HS-27A (cell line): ENCODE results near the gene STXBP6.
A peak's percentile ranks its signal among the peaks of the same experiment; 100 is the strongest.

Experiments
- DNase-seq: peaks from one replicate; pipeline ENCODE4 v3.0.0-alpha.2; 2012; ENCODE audit warnings: low read depth, missing footprints

STXBP6 gene

GRCh38 chr14:24887623-24888304 lies 162.2 kb downstream of the STXBP6 start:
- DNase-seq = no peak

DNA sequence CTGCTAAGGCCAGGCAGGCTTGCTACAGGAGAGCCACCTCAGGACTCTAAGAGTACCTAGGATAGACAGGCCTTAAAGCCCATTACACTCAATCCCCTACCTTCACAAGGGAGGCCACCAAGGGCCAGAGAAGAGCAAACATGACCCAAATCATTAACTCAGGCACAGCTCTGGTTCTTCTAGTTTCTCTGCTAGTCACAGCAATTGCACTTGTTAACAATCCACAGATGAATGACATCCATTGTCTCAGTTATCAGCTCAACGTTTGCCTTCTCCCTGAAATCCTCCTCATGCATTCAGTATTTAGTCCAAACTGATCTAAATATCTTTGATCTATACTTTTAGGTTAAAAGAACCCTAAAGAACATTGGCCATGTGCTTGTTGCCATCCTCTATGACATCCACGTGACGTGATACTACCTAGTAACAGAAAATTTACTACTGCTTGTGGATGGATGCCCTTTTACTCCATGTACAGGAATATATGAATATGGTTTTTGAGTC lies 164.5 kb downstream of the STXBP6 start:
- DNase-seq = no peak

DNA sequence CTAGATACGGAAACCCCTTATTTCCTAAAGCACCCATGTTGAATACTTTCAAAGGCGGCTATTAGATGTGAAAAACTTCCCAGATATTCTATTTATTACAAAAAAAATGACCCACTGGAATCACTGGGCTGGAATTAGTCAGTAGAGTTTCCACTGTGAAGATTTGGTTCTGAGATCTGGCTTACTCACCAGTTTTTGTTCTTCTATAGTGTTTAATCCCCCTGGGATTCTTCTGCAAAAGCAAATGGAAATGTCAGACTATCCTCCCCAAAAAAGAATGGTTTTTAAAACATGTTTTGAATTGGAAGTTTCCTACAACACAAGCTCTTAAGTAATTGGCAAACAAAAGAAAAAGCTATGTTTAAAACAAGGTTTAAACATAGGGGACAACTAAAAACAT lies 166.4 kb downstream of the STXBP6 start:
- DNase-seq = no peak

DNA sequence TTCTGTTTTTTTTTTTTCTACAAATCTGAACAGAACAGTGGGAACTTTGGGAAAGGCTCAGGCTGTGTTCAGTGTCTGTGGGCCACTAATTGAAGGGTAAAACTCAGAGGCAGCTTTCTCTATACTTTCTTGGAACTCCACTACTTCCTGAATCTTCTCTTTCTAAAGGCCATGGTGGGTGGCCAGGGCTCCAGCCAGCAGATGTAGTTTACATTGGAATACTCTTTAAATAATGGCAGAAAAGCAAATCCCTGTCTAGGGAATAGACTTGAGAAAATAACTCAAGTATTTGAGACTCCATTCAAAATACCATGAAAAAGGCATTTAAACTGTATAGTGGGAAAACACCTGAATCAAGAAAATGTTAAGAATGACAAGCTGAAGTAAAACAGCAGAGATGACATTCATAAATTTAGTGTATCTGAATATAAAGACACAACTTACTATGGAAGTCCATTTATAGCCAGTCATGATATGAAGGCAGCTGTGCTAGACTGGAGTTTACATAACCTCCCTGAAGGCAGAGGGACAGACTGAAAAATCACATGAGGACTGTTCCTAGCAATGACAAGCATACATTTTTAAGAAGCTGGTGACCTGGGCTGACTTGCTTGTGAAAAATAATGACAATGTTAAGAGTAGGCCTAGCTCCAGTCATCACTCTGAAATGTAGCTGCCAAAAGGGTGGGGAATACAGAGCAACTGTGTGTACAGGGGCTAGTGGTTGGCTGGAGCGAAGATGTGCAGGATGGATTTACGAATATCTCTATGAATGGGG lies 168.6 kb downstream of the STXBP6 start:
- no peak for DNase-seq

GRCh38 chr14:24880689-24881088 lies 169.3 kb downstream of the STXBP6 start:
- no peak for DNase-seq

DNA sequence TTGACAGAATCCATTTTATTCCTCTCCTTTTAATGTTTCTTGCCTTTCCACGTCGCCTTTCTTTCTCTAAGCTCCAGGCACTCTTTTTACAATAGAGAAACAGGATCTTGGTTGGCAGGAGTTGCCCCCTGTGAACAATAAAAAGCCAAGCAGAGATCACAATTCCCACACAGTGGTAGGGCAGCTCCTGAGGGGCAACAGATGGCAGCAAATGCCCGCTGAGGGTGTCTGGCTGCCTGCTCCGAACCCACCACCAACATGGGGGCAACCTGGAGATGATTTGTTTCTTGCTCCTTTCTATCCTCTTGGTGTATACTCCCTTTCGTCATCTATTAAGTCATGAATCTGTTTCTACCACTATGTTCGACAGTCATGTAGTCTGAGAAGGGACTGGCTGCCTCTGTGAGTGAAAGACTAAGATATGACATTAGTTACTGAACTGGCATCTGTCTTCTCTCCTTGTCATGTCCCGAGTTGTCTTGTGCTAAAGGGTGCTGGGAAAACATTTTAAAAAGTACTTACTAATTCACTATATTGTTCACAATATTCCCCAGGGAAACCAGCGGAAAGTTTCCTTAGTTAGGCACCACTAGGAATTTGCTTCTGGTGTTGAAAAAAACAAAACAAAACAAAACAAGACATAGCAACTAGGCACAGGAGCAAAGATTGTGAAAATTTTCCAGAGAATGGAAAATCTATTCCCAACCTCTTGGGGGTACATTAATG lies 170.1 kb downstream of the STXBP6 start:
- DNase-seq = no peak

DNA sequence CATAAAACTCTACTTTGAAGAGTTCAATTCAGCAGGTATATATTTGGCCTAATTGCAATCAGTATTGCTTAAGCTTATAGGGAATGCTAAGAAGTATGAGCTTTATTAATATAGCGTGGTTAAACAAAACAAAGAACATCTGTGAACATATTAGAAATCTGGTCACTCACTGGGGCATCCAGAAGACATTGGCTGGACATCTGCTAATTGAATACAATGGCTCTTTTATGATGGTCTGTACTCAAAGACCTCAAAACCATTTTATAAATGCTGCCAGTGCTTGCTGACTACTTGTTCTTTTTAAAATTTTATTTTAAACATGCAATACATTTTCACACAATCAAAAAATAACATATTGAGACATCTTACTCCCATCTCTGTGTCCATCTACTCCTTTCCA lies 173.0 kb downstream of the STXBP6 start:
- DNase-seq = no peak

DNA sequence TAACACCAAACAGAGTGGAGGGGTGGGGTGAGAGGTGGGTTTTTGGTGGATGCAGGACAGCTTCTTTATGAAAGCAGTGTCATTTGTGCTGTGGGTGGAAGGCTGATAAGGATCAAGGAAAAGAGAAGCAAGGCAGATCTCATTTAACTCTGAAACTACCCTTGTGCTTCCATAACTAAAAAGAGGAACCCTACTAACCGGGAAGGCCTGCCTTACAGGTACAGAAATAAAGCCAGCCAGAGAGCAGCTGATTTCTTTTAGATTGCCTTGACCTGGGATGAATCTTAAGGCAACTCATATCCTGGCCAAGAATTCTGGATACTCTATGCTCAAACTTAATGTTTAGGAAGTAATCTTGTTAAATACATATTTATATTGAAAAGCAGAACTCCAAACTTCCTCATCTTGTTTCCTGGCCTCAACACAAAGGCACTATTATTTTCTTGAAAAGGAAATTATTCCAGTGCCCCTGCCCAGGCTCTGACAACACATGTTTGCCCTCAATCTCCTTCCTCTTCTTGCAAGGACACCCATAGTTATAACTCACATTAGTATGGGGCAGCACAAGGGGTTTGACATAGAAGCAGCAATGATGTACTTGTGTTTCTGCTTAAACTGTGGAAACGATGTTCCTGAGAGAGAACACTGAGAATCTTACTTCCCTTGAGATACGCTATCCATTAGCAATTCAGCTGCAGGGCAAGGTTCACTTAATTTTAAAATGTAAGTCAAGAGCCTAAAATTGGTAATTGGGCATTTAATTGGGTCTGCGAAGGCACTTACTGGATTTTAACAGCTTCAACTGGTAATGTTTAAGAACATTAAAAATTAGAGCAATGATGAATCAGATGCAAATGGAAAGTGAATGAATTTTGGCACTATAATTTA lies 173.7 kb downstream of the STXBP6 start:
- DNase-seq = no peak

- no peak for DNase-seq
These were observed 174.6 kb downstream of the STXBP6 start for GRCh38 chr14:24875203-24875838.

- DNase-seq = no peak
These were observed 175.3 kb downstream of the STXBP6 start for GRCh38 chr14:24874514-24875202.

GRCh38 chr14:24873551-24873950 lies 176.4 kb downstream of the STXBP6 start:
- DNase-seq = no peak

DNA sequence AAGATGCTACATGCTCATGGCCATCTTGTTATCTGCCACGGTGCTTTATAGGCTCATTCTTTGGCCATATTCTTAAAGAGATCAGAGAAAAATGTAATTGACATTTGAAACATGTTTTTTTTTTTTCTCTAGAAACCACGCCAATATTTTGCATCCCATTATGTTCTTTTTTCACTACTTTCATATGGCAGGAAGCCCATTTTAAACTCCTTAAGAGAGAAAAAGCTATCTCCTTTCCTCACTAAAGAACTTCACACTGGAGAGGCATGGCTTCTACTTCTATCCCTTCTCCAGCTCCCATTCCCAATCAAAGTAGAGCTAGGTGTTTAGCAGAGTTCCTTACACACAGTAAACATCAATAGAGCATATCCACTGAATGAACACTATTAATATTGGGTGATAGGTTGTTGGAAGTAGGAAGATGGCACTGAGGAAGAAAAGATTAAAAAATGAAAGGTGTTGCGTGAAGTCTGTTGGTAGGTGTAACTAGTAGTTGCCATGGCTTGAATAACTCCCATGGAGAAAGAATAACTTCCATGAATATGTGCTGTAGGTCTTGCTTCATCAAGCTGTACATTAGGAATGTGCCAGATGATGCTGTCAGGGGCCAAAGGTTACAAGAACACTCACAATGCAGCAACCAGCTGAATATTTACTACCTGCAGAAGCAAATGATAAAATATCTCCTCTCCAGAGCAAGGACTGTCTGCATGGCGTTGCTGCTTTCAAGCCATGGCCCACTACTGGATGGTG lies 178.8 kb downstream of the STXBP6 start:
- no peak for DNase-seq

GRCh38 chr14:24868389-24868788 lies 181.6 kb downstream of the STXBP6 start:
- DNase-seq = no peak

- DNase-seq = no peak
These were observed 183.8 kb downstream of the STXBP6 start for GRCh38 chr14:24866067-24866639.

DNA sequence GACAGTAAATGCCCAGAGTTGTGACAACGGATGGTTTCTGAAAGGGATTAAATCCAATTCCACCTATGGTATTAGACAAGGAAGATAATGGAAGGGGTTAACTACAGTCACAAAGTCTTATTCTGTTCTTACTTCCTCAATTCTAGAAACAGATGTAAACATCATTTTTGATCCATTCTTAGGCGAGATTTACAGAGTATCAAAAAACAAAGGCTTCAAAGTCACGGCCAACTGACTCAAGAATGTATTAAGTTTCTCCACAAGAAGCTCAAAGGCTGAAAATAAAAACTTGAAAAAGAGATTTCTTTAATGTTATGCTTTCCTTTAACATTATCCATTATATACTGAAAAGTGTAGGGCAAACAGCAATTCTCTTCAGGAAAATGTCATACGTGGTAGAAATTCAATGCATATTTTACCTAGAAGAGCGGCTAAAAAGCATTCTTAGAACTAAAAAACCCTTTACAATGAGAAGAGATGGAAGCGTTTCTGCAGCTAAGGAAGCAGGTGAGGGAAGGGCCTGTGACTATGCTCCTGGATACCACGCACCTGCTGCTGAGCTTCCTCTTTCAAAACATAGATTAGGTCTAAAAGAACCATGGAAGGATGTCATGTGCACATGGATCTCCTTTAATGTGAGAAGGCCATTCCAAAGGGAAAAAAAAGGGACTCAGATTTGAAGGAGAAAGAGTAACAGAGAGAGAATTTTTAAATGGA lies 185.8 kb downstream of the STXBP6 start:
- DNase-seq = no peak

DNA sequence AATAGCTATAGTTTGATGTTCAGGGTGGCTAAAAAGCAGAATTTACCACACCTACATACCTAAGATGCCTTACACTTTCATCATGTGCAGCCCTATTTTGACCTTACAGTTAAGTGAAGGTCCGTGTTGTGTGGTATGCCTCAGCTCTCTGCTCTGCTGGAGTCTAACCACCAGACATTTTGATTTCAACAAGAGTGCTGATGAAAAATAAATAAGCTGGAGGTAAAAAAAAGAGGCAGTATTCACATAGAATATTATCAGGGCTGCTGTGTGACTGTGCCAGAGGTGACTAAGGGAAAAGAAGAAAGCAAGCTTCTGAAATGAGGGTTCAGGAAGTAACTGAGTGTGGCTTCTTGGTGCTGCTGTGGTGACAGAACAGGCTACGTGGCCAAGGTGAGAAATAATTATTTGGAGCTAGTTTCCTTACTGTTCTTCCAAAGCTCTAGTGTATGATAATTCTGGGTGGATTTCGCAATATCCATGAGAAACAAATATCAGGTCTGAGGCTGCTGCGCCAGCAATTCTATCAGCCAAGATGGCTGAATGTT lies 188.8 kb downstream of the STXBP6 start:
- DNase-seq = peak; percentile 64

DNA sequence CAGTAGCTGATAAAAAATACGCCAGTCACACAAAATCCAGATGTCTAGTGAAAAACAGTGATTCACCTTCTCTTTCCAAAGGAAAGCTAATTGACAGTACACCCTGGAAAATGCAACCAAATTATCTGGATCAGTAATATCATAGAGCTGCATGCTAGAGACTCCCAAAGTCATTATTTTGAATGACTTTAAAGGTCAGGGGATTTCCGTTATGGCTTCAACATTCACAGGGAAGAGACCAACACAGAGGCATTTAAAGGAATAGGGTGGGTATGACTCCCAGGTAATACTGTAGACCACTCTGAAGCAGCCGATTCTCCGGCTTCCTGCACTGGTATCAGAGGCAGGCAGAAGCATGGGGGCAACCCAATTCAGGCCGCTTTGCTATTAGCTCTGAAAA lies 190.4 kb downstream of the STXBP6 start:
- no peak for DNase-seq

DNA sequence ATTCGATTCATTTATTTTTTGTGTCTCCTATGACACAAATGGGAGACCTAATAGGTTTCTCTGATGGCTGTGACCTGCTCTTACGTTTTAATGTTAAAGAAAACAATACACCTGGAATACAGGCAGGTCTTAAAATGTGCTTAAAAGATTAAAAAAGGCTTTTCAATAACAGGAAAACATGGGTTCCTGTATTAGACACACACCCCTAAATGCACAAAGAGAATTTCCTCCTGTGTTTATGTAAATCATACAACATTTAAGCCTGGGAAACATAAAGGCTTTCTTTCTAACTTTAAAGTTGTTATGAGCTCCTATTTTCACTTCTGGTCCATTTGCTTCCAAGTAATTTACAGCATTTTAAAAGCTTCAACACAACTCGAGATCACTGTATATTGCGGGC lies 191.3 kb downstream of the STXBP6 start:
- no peak for DNase-seq

DNA sequence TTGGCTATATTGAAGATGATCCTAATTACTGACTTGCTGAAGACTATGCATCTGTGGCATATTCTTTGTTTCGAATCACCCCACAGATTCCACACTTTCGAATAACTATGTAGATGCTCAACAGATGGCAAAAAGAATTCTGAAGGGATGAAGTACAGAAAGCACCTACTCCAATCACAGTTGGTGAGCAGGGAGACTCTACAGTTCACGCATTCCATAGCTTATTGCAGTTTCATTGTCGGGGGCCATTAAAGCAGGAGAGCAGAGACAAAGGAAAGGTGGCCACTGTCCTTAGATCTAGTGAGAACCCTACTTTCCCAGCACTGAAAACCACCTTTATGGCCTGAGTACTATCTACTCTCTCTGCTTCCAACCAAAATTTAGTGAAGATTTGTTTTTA lies 191.9 kb downstream of the STXBP6 start:
- no peak for DNase-seq
